SK-N-SH (cell line): ENCODE results near the gene TIGD6. TPM values are rescaled to one million over a fixed set of nuclear protein-coding genes. Genes with fewer than 3 reads are reported as not detected.
A peak's percentile ranks its signal among the peaks of the same experiment; 100 is the strongest.

ENCODE experiments used
- CTCF ChIA-PET: fragments of 300-600, 350-600 bp; formaldehyde crosslinking; extraction: SDS; loops from one replicate; lab custom pipeline; 2021; lab: Yijun Ruan, JAX
- POLR2A ChIA-PET: fragments of 350-600 bp; sonication (Branson Sonifier 250); formaldehyde crosslinking; extraction: SDS; loops from one replicate; lab custom pipeline; 2020; ENCODE audit warnings: antibody characterized with exemption, inconsistent platforms; lab: Yijun Ruan, JAX
- DNase-seq: peaks from one replicate; pipeline ENCODE4 v3.0.0; 2012
- H2AFZ ChIP-seq: fragments of 200-600 bp; sonication (generic); 2 replicates; pipeline ENCODE4 v1.8.1; 2016; ENCODE audit warnings: antibody characterized with exemption, mild to moderate bottlenecking, low read depth
- H3F3A ChIP-seq: fragments of 200-600 bp; sonication (generic); replicated peaks from 2 replicates; pipeline ENCODE3; 2016; ENCODE audit warnings: antibody characterized with exemption, mild to moderate bottlenecking; ENCODE audit not compliant: insufficient read depth
- H3K27ac ChIP-seq, 2 experiments: fragments of 200-500 bp in 1 of 2; fragments of 200-600 bp in 1 of 2; sonication (Bioruptor generic) in 1 of 2; sonication (generic), shearing (Covaris generic) in 1 of 2; 2 replicates each; pipeline versions ENCODE4 v1.5.1 to v1.6.1; 2014 to 2016; ENCODE audit warnings: low read depth in 2 of 2, inconsistent platforms in 1 of 2, low read length in 1 of 2, mild to moderate bottlenecking in 1 of 2, mixed read lengths in 1 of 2
- H3K27me3 ChIP-seq: fragments of 200-600 bp; sonication (generic), shearing (Covaris generic); 2 replicates; pipeline ENCODE4 v1.6.1; 2016; ENCODE audit warnings: mixed run types; ENCODE audit not compliant: insufficient read depth
- H3K36me3 ChIP-seq, 2 experiments: fragments of 200-500 bp in 1 of 2; fragments of 200-600 bp in 1 of 2; sonication (Bioruptor generic) in 1 of 2; sonication (generic) in 1 of 2; replicated peaks in 1 of 2; 2 replicates each; pipeline versions ENCODE3 to v1.5.1; 2014 to 2016; ENCODE audit warnings: low read length in 1 of 2, mild to moderate bottlenecking in 1 of 2; ENCODE audit not compliant: insufficient read depth in 2 of 2, control insufficient read depth in 1 of 2
- H3K4me1 ChIP-seq, 2 experiments: fragments of 200-500 bp in 1 of 2; fragments of 200-600 bp in 1 of 2; sonication (Bioruptor generic) in 1 of 2; sonication (generic), shearing (Covaris generic) in 1 of 2; 2 replicates each; pipeline versions ENCODE4 v1.5.1 to v1.6.1; 2014 to 2016; ENCODE audit warnings: low read depth in 1 of 2, low read length in 1 of 2, mixed run types in 1 of 2; ENCODE audit not compliant: insufficient read depth in 2 of 2, control insufficient read depth in 1 of 2
- H3K4me2 ChIP-seq: fragments of 200-600 bp; sonication (generic), shearing (Covaris generic); 2 replicates; pipeline ENCODE4 v1.6.1; 2017; ENCODE audit warnings: mixed run types
- H3K4me3 ChIP-seq, 2 experiments: fragments of 200-500 bp in 1 of 2; fragments of 200-600 bp in 1 of 2; sonication (Bioruptor generic) in 1 of 2; sonication (generic), shearing (Covaris generic) in 1 of 2; 2 replicates each; pipeline versions ENCODE4 v1.5.1 to v1.8.1; 2014 to 2016; ENCODE audit warnings: low read depth in 2 of 2, inconsistent platforms in 1 of 2, low read length in 1 of 2, mild to moderate bottlenecking in 1 of 2, mixed read lengths in 1 of 2, moderate library complexity in 1 of 2
- H3K79me2 ChIP-seq: fragments of 200-600 bp; sonication (generic); 2 replicates; pipeline ENCODE4 v1.8.1; 2017; ENCODE audit warnings: mild to moderate bottlenecking; ENCODE audit not compliant: insufficient read depth
- H3K9ac ChIP-seq: fragments of 200-600 bp; sonication (generic); 2 replicates; pipeline ENCODE4 v1.6.1; 2017; ENCODE audit warnings: mixed run types
- H3K9me2 ChIP-seq: fragments of 200-600 bp; sonication (generic); 2 replicates; pipeline ENCODE4 v1.6.1; 2017; ENCODE audit warnings: mixed run types
- H3K9me3 ChIP-seq: fragments of 200-600 bp; sonication (generic); 2 replicates; pipeline ENCODE4 v1.6.1; 2017; ENCODE audit warnings: mixed run types, mild to moderate bottlenecking, moderate library complexity
- H4K20me1 ChIP-seq: fragments of 200-600 bp; sonication (generic); 2 replicates; pipeline ENCODE4 v1.6.1; 2017; ENCODE audit warnings: mild to moderate bottlenecking, mixed run types; ENCODE audit not compliant: insufficient read depth
- ELF1 ChIP-seq: IDR thresholded peaks from 2 replicates; pipeline ENCODE4 v1.4.0; 2012
- EZH2phosphoT487 ChIP-seq: fragments of 200-600 bp; sonication (generic); IDR thresholded peaks from 2 replicates; pipeline ENCODE4 v1.6.1; 2017; ENCODE audit warnings: low read depth, mixed run types, mild to moderate bottlenecking, antibody characterized with exemption, moderate library complexity, borderline replicate concordance
- FOXJ3 ChIP-seq: sonication (generic); formaldehyde crosslinking; IDR thresholded peaks from 2 replicates; pipeline ENCODE4 v1.5.1; 2020; ENCODE audit warnings: mild to moderate bottlenecking, missing genetic modification reagents
- MEF2A ChIP-seq: IDR thresholded peaks from 2 replicates; pipeline ENCODE4 v1.4.0; 2012; ENCODE audit warnings: low read depth, borderline replicate concordance
- NRF1 ChIP-seq: IDR thresholded peaks from 2 replicates; pipeline ENCODE4 v1.6.1; 2012; ENCODE audit warnings: low read depth, mild to moderate bottlenecking, low read length
- POLR2AphosphoS5 ChIP-seq: IDR thresholded peaks from 2 replicates; pipeline ENCODE4 v1.6.1; 2012; ENCODE audit warnings: low read depth, low read length
- RAD21 ChIP-seq: IDR thresholded peaks from 2 replicates; pipeline ENCODE4 v1.6.1; 2012; ENCODE audit warnings: mild to moderate bottlenecking, low read length
- RCOR1 ChIP-seq: fragments of 150-350 bp; IDR thresholded peaks from 2 replicates; pipeline ENCODE4 v1.6.1; 2017; ENCODE audit warnings: antibody characterized with exemption, low read length
- RXRA ChIP-seq: IDR thresholded peaks from 2 replicates; pipeline ENCODE4 v1.4.0; 2012; ENCODE audit warnings: low read depth, mild to moderate bottlenecking, borderline replicate concordance
- TAF1 ChIP-seq: IDR thresholded peaks from 2 replicates; pipeline ENCODE4 v1.6.1; 2012; ENCODE audit warnings: low read depth, mild to moderate bottlenecking, low read length, moderate library complexity, borderline replicate concordance
- WGBS: methylation state at CpG from one replicate; pipeline ENCODE4 v1.1.6; 2017; ENCODE audit warnings: low lambda C conversion rate; 5-methylcytosine and 5-hydroxymethylcytosine counted together
- polyA plus RNA-seq, 3 experiments: library from polyadenylated mRNA; depleted of rRNA; stranded (reverse); fragments of >200 nt; gene quantifications; 2 replicates each; pipeline ENCODE4 v1.2.3, GENCODE V29; 2012
- TF ChIP-seq, protein P1 (sequence below): IDR thresholded peaks from 2 replicates; pipeline ENCODE4 v1.6.1; 2012; ENCODE audit warnings: mild to moderate bottlenecking, low read depth, low read length, moderate library complexity
- TF ChIP-seq, protein P2 (sequence below): IDR thresholded peaks from 2 replicates; pipeline ENCODE4; 2012
- TF ChIP-seq, protein P3 (sequence below): IDR thresholded peaks from 2 replicates; pipeline ENCODE4 v1.4.0; 2012; ENCODE audit warnings: low read depth, borderline replicate concordance
- TF ChIP-seq, protein P4 (sequence below): IDR thresholded peaks from 2 replicates; pipeline ENCODE4 v1.4.0; 2012; ENCODE audit warnings: low read depth
- TF ChIP-seq, protein P5 (sequence below): fragments of 150-350 bp; IDR thresholded peaks from 2 replicates; pipeline ENCODE4 v1.6.1; 2017; ENCODE audit warnings: antibody characterized with exemption, low read length, low read depth, borderline replicate concordance
- TF ChIP-seq, protein P6 (sequence below): fragments of 200-600 bp; sonication (generic); IDR thresholded peaks from 2 replicates; pipeline ENCODE4 v1.6.1; 2017; ENCODE audit warnings: antibody characterized with exemption, mild to moderate bottlenecking, moderate library complexity

TIGD6 gene
- polyA plus RNA-seq, 1 of the 3 experiments (the other 2 are of a cell fraction) = 4.7 TPM

DNA sequence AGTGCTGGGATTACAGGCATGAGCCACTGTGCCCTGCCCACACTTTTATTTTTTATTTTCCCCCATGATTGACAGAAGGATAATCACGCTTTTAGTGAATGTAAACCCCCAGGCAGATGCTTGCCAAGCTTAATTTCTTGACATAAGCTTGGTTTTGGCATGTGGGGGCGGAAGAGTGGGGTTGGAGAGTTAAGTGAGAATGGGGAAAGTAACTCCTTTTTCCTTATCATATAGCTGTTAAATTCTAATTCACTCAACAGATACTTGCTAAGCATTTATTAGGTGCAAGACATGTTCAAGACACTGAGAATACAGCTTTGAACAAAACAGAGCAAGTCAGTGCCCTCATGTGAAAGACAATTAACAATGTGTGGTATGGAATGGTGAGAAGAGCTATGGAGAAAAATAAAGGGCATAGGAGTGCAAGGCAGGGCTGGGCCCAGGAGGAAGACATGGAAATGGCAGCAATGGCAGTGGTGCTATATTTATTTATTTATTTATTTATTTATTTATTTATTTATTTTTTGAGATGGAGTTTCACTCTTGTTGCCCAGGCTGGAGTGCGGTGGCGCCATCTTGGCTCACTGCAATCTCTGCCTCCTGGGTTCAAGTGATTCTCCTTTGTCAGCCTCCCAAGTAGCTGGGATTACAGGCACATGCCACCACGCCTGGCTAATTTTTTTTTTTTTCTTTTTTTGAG is 37.7 kb downstream of the TIGD6 start:
- ChIA-PET POLR2A (interaction anchor here (0.7 to 1.2 kb wide), 2 partner anchors 125 to 128 kb away, joined by 3 to 4 read pairs; no protein-coding TSS in a partner anchor), CTCF (interaction anchor here (0.9 to 12.1 kb wide), 26 partner anchors 8 to 344 kb away, joined by 3 to 244 read pairs (median 6); no protein-coding TSS in a partner anchor)
- 92% methylated on average over 5 of the region's 5 CpGs for WGBS
- H3K9ac ChIP-seq = no peak overlapping the region
- no peak for DNase-seq
- no peaks in the 10 kb centered on the region for H3K9me2 ChIP-seq
- H3K4me2 ChIP-seq = no peak overlapping the region
- peaks cover 24% of the 10 kb centered on the region for H3F3A ChIP-seq
- peaks cover 20% of the 10 kb centered on the region; the same call in 1 of the 2 replicates for H3K79me2 ChIP-seq
- H3K4me3 ChIP-seq = no peak overlapping the region
- H3K27ac ChIP-seq = no peak overlapping the region
- H3K27me3 ChIP-seq = no peaks in the 10 kb centered on the region
- no peaks in the 10 kb centered on the region for H3K9me3 ChIP-seq
- H4K20me1 ChIP-seq = no peaks in the 10 kb centered on the region
- TF ChIP-seq, protein P1, sequence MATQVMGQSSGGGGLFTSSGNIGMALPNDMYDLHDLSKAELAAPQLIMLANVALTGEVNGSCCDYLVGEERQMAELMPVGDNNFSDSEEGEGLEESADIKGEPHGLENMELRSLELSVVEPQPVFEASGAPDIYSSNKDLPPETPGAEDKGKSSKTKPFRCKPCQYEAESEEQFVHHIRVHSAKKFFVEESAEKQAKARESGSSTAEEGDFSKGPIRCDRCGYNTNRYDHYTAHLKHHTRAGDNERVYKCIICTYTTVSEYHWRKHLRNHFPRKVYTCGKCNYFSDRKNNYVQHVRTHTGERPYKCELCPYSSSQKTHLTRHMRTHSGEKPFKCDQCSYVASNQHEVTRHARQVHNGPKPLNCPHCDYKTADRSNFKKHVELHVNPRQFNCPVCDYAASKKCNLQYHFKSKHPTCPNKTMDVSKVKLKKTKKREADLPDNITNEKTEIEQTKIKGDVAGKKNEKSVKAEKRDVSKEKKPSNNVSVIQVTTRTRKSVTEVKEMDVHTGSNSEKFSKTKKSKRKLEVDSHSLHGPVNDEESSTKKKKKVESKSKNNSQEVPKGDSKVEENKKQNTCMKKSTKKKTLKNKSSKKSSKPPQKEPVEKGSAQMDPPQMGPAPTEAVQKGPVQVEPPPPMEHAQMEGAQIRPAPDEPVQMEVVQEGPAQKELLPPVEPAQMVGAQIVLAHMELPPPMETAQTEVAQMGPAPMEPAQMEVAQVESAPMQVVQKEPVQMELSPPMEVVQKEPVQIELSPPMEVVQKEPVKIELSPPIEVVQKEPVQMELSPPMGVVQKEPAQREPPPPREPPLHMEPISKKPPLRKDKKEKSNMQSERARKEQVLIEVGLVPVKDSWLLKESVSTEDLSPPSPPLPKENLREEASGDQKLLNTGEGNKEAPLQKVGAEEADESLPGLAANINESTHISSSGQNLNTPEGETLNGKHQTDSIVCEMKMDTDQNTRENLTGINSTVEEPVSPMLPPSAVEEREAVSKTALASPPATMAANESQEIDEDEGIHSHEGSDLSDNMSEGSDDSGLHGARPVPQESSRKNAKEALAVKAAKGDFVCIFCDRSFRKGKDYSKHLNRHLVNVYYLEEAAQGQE = no peak
- peaks cover 10 to 12% of the 10 kb centered on the region in 2 experiments; a peak in 3 of 4 replicates for H3K4me1 ChIP-seq
- no peaks in the 10 kb centered on the region for H3K36me3 ChIP-seq
- H2AFZ ChIP-seq = no peak overlapping the region

DNA sequence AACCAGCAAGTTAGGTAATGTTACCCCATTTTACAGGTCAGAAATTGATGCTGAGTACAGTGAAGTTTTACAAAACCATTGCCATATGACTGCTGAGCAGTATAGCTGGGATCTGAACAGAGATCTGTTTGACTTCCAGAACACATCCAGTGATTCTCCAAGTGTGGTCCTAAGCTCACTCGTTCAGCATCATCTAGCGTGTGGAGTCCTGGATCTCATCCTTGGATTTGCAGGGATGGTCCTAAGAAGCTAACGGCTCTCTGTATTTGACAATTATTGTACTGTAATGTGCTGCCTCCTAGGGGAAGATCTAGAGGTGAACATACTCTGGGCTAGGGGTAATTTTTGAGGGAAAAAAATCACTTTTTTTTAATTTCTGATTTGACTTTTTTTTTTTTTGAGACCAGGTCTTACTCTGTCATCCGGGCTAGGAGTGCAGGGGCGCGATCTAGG is 38.5 kb downstream of the TIGD6 start:
- 66% methylated on average over 6 of the region's 6 CpGs for WGBS
- Histone ChIP-seq H2AFZ (no peak overlapping the region), H4K20me1 (no peaks in the 10 kb centered on the region), H3K36me3 (no peaks in the 10 kb centered on the region), H3K27me3 (no peaks in the 10 kb centered on the region), H3K4me2 (no peak overlapping the region), H3K79me2 (peaks cover 15% of the 10 kb centered on the region; the same call in 1 of the 2 replicates), H3K4me1 (peaks cover 10 to 12% of the 10 kb centered on the region in 2 experiments; a peak in 3 of 4 replicates), H3K9ac (no peak overlapping the region), H3F3A (peaks cover 24% of the 10 kb centered on the region), H3K9me3 (no peaks in the 10 kb centered on the region), H3K27ac (no peak overlapping the region), H3K4me3 (no peak overlapping the region; a peak in 1 of 4 replicates), H3K9me2 (no peaks in the 10 kb centered on the region)
- ChIA-PET POLR2A (interaction anchor here (0.7 to 1.2 kb wide), 2 partner anchors 124 to 127 kb away, joined by 3 to 4 read pairs; no protein-coding TSS in a partner anchor), CTCF (interaction anchor here (0.6 to 12.1 kb wide), 37 partner anchors 9 to 343 kb away, joined by 3 to 244 read pairs (median 5); partner anchors contain the start of gene TIGD6)
- DNase-seq = peak; percentile 73
- TF ChIP-seq, protein P2, sequence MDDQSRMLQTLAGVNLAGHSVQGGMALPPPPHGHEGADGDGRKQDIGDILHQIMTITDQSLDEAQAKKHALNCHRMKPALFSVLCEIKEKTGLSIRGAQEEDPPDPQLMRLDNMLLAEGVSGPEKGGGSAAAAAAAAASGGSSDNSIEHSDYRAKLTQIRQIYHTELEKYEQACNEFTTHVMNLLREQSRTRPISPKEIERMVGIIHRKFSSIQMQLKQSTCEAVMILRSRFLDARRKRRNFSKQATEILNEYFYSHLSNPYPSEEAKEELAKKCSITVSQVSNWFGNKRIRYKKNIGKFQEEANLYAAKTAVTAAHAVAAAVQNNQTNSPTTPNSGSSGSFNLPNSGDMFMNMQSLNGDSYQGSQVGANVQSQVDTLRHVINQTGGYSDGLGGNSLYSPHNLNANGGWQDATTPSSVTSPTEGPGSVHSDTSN = no peak
- TF ChIP-seq FOXJ3 (no peak), POLR2AphosphoS5 (no peak), ELF1 (no peak), MEF2A (no peak), RXRA (no peak), NRF1 (no peak), EZH2phosphoT487 (no peak), TAF1 (no peak), RAD21 (peak; percentile 80), RCOR1 (no peak)
- TF ChIP-seq, protein P3, sequence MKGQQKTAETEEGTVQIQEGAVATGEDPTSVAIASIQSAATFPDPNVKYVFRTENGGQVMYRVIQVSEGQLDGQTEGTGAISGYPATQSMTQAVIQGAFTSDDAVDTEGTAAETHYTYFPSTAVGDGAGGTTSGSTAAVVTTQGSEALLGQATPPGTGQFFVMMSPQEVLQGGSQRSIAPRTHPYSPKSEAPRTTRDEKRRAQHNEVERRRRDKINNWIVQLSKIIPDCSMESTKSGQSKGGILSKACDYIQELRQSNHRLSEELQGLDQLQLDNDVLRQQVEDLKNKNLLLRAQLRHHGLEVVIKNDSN = no peak
- TF ChIP-seq, protein P4, sequence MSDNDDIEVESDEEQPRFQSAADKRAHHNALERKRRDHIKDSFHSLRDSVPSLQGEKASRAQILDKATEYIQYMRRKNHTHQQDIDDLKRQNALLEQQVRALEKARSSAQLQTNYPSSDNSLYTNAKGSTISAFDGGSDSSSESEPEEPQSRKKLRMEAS = no peak
- TF ChIP-seq, protein P5, sequence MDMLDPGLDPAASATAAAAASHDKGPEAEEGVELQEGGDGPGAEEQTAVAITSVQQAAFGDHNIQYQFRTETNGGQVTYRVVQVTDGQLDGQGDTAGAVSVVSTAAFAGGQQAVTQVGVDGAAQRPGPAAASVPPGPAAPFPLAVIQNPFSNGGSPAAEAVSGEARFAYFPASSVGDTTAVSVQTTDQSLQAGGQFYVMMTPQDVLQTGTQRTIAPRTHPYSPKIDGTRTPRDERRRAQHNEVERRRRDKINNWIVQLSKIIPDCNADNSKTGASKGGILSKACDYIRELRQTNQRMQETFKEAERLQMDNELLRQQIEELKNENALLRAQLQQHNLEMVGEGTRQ = no peak
- TF ChIP-seq, protein P6, sequence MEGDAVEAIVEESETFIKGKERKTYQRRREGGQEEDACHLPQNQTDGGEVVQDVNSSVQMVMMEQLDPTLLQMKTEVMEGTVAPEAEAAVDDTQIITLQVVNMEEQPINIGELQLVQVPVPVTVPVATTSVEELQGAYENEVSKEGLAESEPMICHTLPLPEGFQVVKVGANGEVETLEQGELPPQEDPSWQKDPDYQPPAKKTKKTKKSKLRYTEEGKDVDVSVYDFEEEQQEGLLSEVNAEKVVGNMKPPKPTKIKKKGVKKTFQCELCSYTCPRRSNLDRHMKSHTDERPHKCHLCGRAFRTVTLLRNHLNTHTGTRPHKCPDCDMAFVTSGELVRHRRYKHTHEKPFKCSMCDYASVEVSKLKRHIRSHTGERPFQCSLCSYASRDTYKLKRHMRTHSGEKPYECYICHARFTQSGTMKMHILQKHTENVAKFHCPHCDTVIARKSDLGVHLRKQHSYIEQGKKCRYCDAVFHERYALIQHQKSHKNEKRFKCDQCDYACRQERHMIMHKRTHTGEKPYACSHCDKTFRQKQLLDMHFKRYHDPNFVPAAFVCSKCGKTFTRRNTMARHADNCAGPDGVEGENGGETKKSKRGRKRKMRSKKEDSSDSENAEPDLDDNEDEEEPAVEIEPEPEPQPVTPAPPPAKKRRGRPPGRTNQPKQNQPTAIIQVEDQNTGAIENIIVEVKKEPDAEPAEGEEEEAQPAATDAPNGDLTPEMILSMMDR = peak; percentile 80
